ENCODE results near the gene PRTN3.

PRTN3 gene

GRCh38 chr19:858284-858683, 17.5 kb downstream of the PRTN3 start:
- ATAC-seq (ENCODE audit: low read depth) (no peak), DNase-seq (ENCODE audit: low spot score) (no peak)
- TF ChIP-seq CTCF (IDR thresholded peaks at IDR 0.05; ENCODE audit: poor library complexity, severe bottlenecking), result no peak
- peaks cover 8% of the 10 kb centered on the region for H3K27me3 ChIP-seq (ENCODE audit: insufficient read depth, poor library complexity, severe bottlenecking)
- no peak overlapping the region for H3K27ac ChIP-seq (ENCODE audit: poor library complexity, severe bottlenecking)
- no peak overlapping the region for H3K4me3 ChIP-seq (ENCODE audit: severe bottlenecking)
- no peaks in the 10 kb centered on the region for H3K9me3 ChIP-seq (ENCODE audit: severe bottlenecking)
- no peaks in the 10 kb centered on the region for H3K36me3 ChIP-seq (ENCODE audit: low read depth)
- peaks cover 3% of the 10 kb centered on the region for H3K4me1 ChIP-seq (ENCODE audit: insufficient read depth, poor library complexity, severe bottlenecking)

GRCh38 chr19:858868-859843, 18.4 kb downstream of the PRTN3 start, which contains the start of gene CFD:
Gene CFD (plus strand): TSS chr19:859664. CDS start chr19:859690, 26 bp downstream.
- H3K4me1 ChIP-seq (ENCODE audit: insufficient read depth, poor library complexity, severe bottlenecking), result peaks cover 3% of the 10 kb centered on the region
- no peaks in the 10 kb centered on the region for H3K9me3 ChIP-seq (ENCODE audit: severe bottlenecking)
- peak within 1 kb of the TSS; percentile 29 for H3K4me3 ChIP-seq (ENCODE audit: severe bottlenecking)
- no peak for ATAC-seq (ENCODE audit: low read depth)
- TF ChIP-seq CTCF (IDR thresholded peaks at IDR 0.05; ENCODE audit: poor library complexity, severe bottlenecking), result no peak
- no peak for DNase-seq (ENCODE audit: low spot score)
- peaks cover 6% of the 10 kb centered on the region for H3K27me3 ChIP-seq (ENCODE audit: insufficient read depth, poor library complexity, severe bottlenecking)
- H3K27ac ChIP-seq (ENCODE audit: poor library complexity, severe bottlenecking), result no peak within 1 kb of the TSS
- H3K36me3 ChIP-seq (ENCODE audit: low read depth), result no peaks in the 10 kb centered on the region

- Histone ChIP-seq H3K27ac (ENCODE audit: poor library complexity, severe bottlenecking) (no peak overlapping the region), H3K9me3 (ENCODE audit: severe bottlenecking) (no peaks in the 10 kb centered on the region), H3K4me1 (ENCODE audit: insufficient read depth, poor library complexity, severe bottlenecking) (peaks cover 3% of the 10 kb centered on the region), H3K36me3 (ENCODE audit: low read depth) (no peaks in the 10 kb centered on the region), H3K4me3 (ENCODE audit: severe bottlenecking) (no peak overlapping the region), H3K27me3 (ENCODE audit: insufficient read depth, poor library complexity, severe bottlenecking) (peaks cover 6% of the 10 kb centered on the region)
- DNase-seq (ENCODE audit: low spot score) (no peak), ATAC-seq (ENCODE audit: low read depth) (no peak)
- TF ChIP-seq CTCF (IDR thresholded peaks at IDR 0.05; ENCODE audit: poor library complexity, severe bottlenecking), result no peak
These were observed 20.4 kb downstream of the PRTN3 start for GRCh38 chr19:861141-861755.

GRCh38 chr19:861756-862580, 21.2 kb downstream of the PRTN3 start:
- H3K4me3 ChIP-seq (ENCODE audit: severe bottlenecking), result no peak overlapping the region
- no peaks in the 10 kb centered on the region for H3K36me3 ChIP-seq (ENCODE audit: low read depth)
- no peaks in the 10 kb centered on the region for H3K9me3 ChIP-seq (ENCODE audit: severe bottlenecking)
- peaks cover 3% of the 10 kb centered on the region for H3K4me1 ChIP-seq (ENCODE audit: insufficient read depth, poor library complexity, severe bottlenecking)
- H3K27me3 ChIP-seq (ENCODE audit: insufficient read depth, poor library complexity, severe bottlenecking), result peaks cover 6% of the 10 kb centered on the region
- H3K27ac ChIP-seq (ENCODE audit: poor library complexity, severe bottlenecking), result no peak overlapping the region
- peak; percentile 28 for TF ChIP-seq CTCF (IDR thresholded peaks at IDR 0.05; ENCODE audit: poor library complexity, severe bottlenecking)
- ATAC-seq (ENCODE audit: low read depth), result peak; percentile 28
- peak; percentile 72 for DNase-seq (ENCODE audit: low spot score)

Measured in RWPE2 (cell line).